ENCODE measurements around the gene HES2. TPM values are rescaled to one million over a fixed set of nuclear protein-coding genes. Genes with fewer than 3 reads are reported as not detected.

The HES2 gene
- total and polyA plus RNA-seq, 9 donors: 0.08 to 9.2 (median 0.43) TPM; not detected in 3

DNA sequence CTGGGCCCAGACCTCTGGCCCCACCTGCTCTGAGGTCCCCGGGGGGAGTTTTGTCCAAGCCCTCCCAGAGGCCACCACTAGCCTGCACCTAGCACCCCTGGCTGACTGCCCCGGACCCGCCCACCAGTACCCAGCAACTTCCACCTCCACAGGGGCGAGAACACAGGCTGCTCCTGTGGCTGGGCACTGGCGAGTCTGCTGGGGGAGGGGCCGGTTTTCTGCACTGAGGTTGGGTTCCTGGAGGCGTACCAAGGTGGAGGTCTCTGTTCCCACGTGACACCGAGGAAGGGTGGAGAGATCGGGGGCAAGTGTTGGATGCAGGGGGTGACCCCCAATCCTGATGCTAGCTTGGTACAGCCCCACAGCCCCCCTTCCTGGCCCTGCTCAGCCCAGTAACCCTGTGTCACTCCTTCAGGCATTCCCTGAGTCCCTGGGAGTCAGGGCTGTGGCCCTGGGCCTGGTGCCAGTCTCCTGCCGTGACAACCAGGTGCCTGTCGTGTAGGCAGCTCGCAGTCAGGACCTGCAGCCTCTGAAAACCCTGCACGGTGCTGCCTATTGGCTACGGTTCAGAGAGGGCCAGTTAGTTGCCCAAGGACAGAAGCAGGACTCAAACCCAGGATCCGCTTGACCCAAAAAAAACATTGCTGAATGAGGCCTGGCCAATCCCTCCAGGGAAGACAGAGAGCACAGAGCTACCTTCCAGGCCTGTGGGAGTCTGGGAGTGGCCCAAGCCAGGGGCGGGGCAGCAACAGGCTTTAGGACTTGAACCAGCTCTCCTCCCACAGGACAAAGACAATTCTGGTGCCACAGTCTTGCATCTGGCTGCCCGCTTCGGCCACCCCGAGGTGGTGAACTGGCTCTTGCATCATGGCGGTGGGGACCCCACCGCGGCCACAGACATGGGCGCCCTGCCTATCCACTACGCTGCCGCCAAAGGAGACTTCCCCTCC is 8.0 kb upstream of the HES2 start:
- WGBS, 3 donors: 74 to 79% (median 78%) methylated on average over 26 of the region's 26 CpGs
- Histone ChIP-seq H3K27me3 (peaks cover 12% of the 10 kb centered on the region), H3K4me3 (no peak overlapping the region), H3K9me3 (no peaks in the 10 kb centered on the region), H3K4me1 (ENCODE audit: insufficient read depth) (no peaks in the 10 kb centered on the region), H3K36me3 (no peaks in the 10 kb centered on the region), H3K27ac (no peak overlapping the region)
- no peak for DNase-seq
- no peak for TF ChIP-seq POLR2A (IDR thresholded peaks at IDR 0.05)
- intact Hi-C loops (cut with DNase I): no loop called here

DNA sequence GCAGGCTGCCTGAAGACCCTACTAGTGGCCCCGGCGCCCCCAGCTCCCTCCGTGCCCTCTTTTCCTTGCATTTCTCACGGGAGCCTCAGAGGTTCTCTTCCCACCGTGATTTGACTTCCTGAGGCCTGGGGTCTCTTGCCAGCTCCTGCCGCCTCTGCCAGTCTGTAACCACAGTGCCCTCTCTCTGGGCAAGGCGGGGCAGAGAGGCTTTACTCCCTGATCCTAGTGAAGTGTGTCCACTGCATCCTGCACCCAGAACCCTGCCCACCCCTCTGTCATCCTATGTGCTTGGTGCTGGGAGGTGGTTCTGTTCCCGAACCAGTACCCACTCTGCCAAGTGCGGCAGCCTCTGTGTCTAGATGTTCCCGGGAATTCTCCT is 7.2 kb upstream of the HES2 start:
- TF ChIP-seq EP300 (IDR thresholded peaks at IDR 0.05): no peak
- Histone ChIP-seq H3K9me3 (no peaks in the 10 kb centered on the region), H3K4me3 (no peak overlapping the region), H3K27ac (no peak overlapping the region), H3K27me3 (peaks cover 12% of the 10 kb centered on the region), H3K36me3 (no peaks in the 10 kb centered on the region), H3K4me1 (ENCODE audit: insufficient read depth) (no peaks in the 10 kb centered on the region)
- intact Hi-C loops (cut with DNase I): no loop called here
- DNase-seq: no peak
- 79 to 88% (median 86%) methylated on average over 10 of the region's 10 CpGs for WGBS, 3 donors

DNA sequence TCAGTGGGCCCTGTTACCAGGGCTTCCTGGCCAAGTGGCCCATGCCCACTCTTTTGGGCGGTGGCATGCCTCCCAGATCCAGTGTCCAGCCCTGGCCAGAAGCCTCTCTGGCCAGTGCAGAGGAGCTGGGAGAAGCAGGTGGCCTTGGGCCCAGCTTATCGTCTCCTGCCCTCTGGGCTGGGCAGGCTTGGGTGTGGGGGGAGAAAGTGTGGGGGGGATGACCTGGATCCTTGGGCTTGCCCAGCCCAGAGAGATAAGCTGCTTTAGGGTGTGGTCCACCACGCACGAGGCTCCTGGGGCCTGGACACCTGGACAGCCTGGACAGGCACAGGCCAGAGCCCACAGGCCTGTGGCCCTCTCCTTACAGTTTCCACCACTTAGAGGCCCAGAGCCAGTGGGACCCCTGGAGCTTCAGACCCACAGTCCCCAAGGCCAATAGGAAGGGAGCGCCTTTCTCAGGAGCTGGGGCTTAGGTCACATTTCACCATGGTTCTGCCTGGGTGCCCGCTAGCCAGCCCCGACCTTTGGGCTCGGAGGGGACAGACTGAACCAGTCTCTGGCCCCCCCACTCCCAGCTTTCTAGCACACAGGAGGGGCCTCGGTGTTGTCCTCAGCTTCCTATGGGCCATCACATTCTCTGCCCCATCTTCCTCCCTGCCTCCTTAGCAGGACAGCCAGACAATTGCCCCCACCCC is 6.7 kb upstream of the HES2 start:
- H3K4me3 ChIP-seq: no peak overlapping the region
- no peak overlapping the region for H3K27ac ChIP-seq
- DNase-seq: no peak
- H3K27me3 ChIP-seq: peaks cover 12% of the 10 kb centered on the region
- H3K36me3 ChIP-seq: no peaks in the 10 kb centered on the region
- H3K4me1 ChIP-seq (ENCODE audit: insufficient read depth): no peaks in the 10 kb centered on the region
- WGBS, 3 donors: 73 to 83% (median 80%) methylated on average over 8 to 9 of the region's 9 CpGs
- H3K9me3 ChIP-seq: no peaks in the 10 kb centered on the region
- TF ChIP-seq CTCF (IDR thresholded peaks at IDR 0.05) (no peak), EP300 (IDR thresholded peaks at IDR 0.05) (no peak), POLR2A (IDR thresholded peaks at IDR 0.05) (no peak)
- intact Hi-C loops (cut with DNase I): no loop called here

GRCh38 chr1:6425658-6426057 is 5.9 kb upstream of the HES2 start:
- H3K27me3 ChIP-seq: peaks cover 12% of the 10 kb centered on the region
- no peak overlapping the region for H3K4me3 ChIP-seq
- no peaks in the 10 kb centered on the region for H3K9me3 ChIP-seq
- TF ChIP-seq POLR2A (IDR thresholded peaks at IDR 0.05): no peak
- TF ChIP-seq CTCF (IDR thresholded peaks at IDR 0.05): no peak
- no peak for TF ChIP-seq EP300 (IDR thresholded peaks at IDR 0.05)
- H3K36me3 ChIP-seq: no peaks in the 10 kb centered on the region
- whole genome bisulfite sequencing, 3 donors: 63 to 68% (median 67%) methylated on average over 6 of the region's 6 CpGs
- no peak for DNase-seq
- no peak overlapping the region for H3K27ac ChIP-seq
- no peaks in the 10 kb centered on the region for H3K4me1 ChIP-seq (ENCODE audit: insufficient read depth)
- intact Hi-C loops (cut with DNase I): no loop called here

DNA sequence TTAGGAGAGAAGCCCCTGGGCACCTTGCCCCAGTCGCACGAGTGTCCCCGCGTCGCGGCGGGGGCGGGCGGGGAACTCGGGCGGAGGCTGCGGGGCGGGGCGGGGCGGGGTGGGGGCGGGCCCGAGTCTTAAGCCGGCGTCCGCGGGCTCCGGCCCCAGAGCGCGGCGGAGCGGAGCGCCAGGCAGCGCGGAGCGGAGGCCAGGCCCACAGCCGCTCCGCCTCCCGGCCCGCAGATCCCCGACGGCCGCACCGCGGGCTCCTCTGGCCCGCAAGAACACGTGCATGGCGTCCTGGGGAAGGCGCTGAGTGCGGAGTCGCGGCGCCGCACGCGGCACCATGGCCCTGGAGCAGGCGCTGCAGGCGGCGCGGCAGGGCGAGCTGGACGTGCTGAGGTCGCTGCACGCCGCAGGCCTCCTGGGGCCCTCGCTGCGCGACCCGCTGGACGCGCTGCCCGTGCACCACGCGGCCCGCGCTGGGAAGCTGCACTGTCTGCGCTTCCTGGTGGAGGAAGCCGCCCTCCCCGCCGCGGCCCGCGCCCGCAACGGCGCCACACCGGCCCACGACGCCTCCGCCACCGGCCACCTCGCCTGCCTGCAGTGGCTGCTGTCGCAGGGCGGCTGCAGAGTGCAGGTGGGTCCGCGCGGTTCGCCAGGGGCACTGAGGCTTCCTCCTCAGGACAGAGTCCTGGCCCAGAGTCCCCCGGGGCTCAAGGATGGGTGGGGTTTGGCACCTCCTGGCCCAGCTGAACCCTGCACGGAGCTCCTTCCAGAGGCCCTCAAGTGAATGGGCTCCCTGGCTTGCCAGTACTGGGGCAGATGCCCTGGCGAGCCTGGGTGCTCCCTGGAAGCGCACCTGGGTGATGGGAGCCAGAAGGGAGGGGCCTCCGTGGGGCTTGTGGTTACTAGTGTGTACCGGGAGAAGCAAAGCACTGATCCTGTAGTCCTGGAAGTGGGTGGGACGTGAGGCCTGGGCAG is 5.2 kb upstream of the HES2 start, which contains the start of gene ESPN:
Gene ESPN, plus strand, starts transcription at position 158 of the 975 bp plus-strand sequence. Its CDS starts 180 bp downstream, at position 338.
- Histone ChIP-seq H3K9me3 (no peaks in the 10 kb centered on the region), H3K4me3 (no peak within 1 kb of the TSS), H3K27ac (no peak within 1 kb of the TSS), H3K36me3 (no peaks in the 10 kb centered on the region), H3K4me1 (ENCODE audit: insufficient read depth) (no peaks in the 10 kb centered on the region), H3K27me3 (peaks cover 16% of the 10 kb centered on the region)
- 4 to 8% (median 4%) methylated on average over 23 to 99 of the region's 99 CpGs for WGBS, 3 donors
- intact Hi-C loops (cut with DNase I): no loop called here
- DNase-seq: no peak
- TF ChIP-seq CTCF (IDR thresholded peaks at IDR 0.05) (no peak), EP300 (IDR thresholded peaks at IDR 0.05) (no peak), POLR2A (IDR thresholded peaks at IDR 0.05) (no peak)
